HG03521 (cell line): Measurements from ENCODE around the gene ZNF221.

ENCODE experiments used
- ATAC-seq: cut with Tn5 transposase; IDR thresholded peaks from one replicate; pipeline ENCODE4 v1.9.1; 2021; ENCODE audit warnings: mild to moderate bottlenecking, moderate library complexity; ENCODE audit not compliant: unreplicated experiment

Gene ZNF221

GRCh38 chr19:43956827-43957226, 5.8 kb downstream of the ZNF221 start:
- no peak for ATAC-seq

- no peak for ATAC-seq
These were observed 6.9 kb downstream of the ZNF221 start for GRCh38 chr19:43957891-43958290.

GRCh38 chr19:43960411-43960810, 9.4 kb downstream of the ZNF221 start:
- ATAC-seq, result no peak

- ATAC-seq, result no peak
These were observed 15.2 kb downstream of the ZNF221 start for GRCh38 chr19:43966079-43966694.

GRCh38 chr19:43976732-43977131, 25.7 kb downstream of the ZNF221 start:
- no peak for ATAC-seq

- no peak for ATAC-seq
These were observed 32.5 kb downstream of the ZNF221 start for GRCh38 chr19:43983544-43983911.

GRCh38 chr19:43983912-43984686, 33.1 kb downstream of the ZNF221 start, which contains the start of gene ZNF155:
Gene ZNF155 (plus strand): TSS chr19:43984188. CDS start chr19:43988544, 4,356 bp downstream.
- peak; percentile 83 for ATAC-seq

- no peak for ATAC-seq
These were observed 33.6 kb downstream of the ZNF221 start for GRCh38 chr19:43984687-43985000.

GRCh38 chr19:43997631-43998290, 46.7 kb downstream of the ZNF221 start:
- no peak for ATAC-seq

- ATAC-seq, result no peak
These were observed 51.2 kb downstream of the ZNF221 start for GRCh38 chr19:44002212-44002565.

GRCh38 chr19:44002566-44003460, 51.8 kb downstream of the ZNF221 start, which contains the start of gene ZNF230:
Gene ZNF230 (plus strand): TSS chr19:44002957. CDS start chr19:44007079, 4,122 bp downstream.
- ATAC-seq, result peak; percentile 92

- no peak for ATAC-seq
These were observed 52.5 kb downstream of the ZNF221 start for GRCh38 chr19:44003461-44004009.

GRCh38 chr19:44005973-44006372, 54.9 kb downstream of the ZNF221 start:
- ATAC-seq, result no peak

- no peak for ATAC-seq
These were observed 56.4 kb downstream of the ZNF221 start for GRCh38 chr19:44007473-44007872.

GRCh38 chr19:44010468-44010867, 59.4 kb downstream of the ZNF221 start:
- no peak for ATAC-seq
